Measurements from ENCODE around the gene GIMAP2.

DNA sequence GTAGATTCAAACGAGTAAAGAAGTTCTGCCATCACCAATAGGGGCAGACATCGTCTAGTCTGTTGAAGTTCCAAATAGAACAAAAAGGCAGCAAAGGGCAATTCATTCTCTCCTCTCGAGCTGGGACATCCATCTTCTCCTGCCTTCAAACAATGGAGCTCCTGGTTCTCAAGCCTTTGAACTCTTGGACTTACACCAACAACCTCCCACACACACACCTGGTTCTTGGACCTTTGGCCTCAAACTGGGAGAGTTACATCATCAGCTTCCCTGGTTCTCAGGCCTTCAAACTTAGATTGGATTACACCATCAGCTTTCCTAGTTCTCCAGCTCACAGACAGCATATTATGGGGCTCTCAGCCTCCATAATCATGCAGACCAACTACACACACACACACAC lies 41.9 kb downstream of the GIMAP2 start:
- TF ChIP-seq, protein P1, sequence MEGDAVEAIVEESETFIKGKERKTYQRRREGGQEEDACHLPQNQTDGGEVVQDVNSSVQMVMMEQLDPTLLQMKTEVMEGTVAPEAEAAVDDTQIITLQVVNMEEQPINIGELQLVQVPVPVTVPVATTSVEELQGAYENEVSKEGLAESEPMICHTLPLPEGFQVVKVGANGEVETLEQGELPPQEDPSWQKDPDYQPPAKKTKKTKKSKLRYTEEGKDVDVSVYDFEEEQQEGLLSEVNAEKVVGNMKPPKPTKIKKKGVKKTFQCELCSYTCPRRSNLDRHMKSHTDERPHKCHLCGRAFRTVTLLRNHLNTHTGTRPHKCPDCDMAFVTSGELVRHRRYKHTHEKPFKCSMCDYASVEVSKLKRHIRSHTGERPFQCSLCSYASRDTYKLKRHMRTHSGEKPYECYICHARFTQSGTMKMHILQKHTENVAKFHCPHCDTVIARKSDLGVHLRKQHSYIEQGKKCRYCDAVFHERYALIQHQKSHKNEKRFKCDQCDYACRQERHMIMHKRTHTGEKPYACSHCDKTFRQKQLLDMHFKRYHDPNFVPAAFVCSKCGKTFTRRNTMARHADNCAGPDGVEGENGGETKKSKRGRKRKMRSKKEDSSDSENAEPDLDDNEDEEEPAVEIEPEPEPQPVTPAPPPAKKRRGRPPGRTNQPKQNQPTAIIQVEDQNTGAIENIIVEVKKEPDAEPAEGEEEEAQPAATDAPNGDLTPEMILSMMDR (IDR thresholded peaks at IDR 0.05) = no peak
- TF ChIP-seq POLR2AphosphoS5 (IDR thresholded peaks at IDR 0.05) (no peak), POLR2A (IDR thresholded peaks at IDR 0.05) (no peak)
